Endometrium (tissue), 2 donors: ENCODE results near the gene BRINP3.
"Not testable (repeated sequence)": the region's sequence is repeated elsewhere in the genome, so short reads cannot be mapped to it uniquely, and the experiment has no call there.

Experiments used
- FAIRE-seq: peaks from 2 replicates; lab custom pipeline; 2012; peaks lifted over from hg19 to GRCh38; lab: Jason Lieb, UNC
- donor health status: control.
- donor health status: control.

Gene BRINP3

GRCh38 chr1:190179817-190180216 lies 297.8 kb downstream of the BRINP3 start:
- FAIRE-seq: no peak

- no peak for FAIRE-seq
Measured at GRCh38 chr1:190178827-190179226, 298.8 kb downstream of the BRINP3 start.

- no peak for FAIRE-seq
Measured at GRCh38 chr1:190177555-190177954, 300.1 kb downstream of the BRINP3 start.

GRCh38 chr1:190176776-190177175 lies 300.9 kb downstream of the BRINP3 start:
- no peak for FAIRE-seq

GRCh38 chr1:190175320-190175719 lies 302.3 kb downstream of the BRINP3 start:
- no peak for FAIRE-seq

- no peak for FAIRE-seq
Measured at GRCh38 chr1:190172651-190173430, 304.8 kb downstream of the BRINP3 start.

- FAIRE-seq: no peak
Measured at GRCh38 chr1:190170321-190170720, 307.3 kb downstream of the BRINP3 start.

- FAIRE-seq: no peak
Measured at GRCh38 chr1:190169311-190170067, 308.2 kb downstream of the BRINP3 start.

- FAIRE-seq: no peak
Measured at GRCh38 chr1:190168893-190169280, 308.8 kb downstream of the BRINP3 start.

GRCh38 chr1:190168116-190168892 lies 309.4 kb downstream of the BRINP3 start:
- no peak for FAIRE-seq

- FAIRE-seq: no peak
Measured at GRCh38 chr1:190159146-190159545, 318.5 kb downstream of the BRINP3 start.

- FAIRE-seq: no peak
Measured at GRCh38 chr1:190154744-190155143, 322.9 kb downstream of the BRINP3 start.

- no peak for FAIRE-seq
Measured at GRCh38 chr1:190147616-190148015, 330.0 kb downstream of the BRINP3 start.

GRCh38 chr1:190144650-190145049 lies 333.0 kb downstream of the BRINP3 start:
- FAIRE-seq: no peak

GRCh38 chr1:190140644-190141043 lies 337.0 kb downstream of the BRINP3 start:
- FAIRE-seq: no peak

- no peak for FAIRE-seq
Measured at GRCh38 chr1:190138702-190139101, 339.0 kb downstream of the BRINP3 start.

GRCh38 chr1:190138266-190138665 lies 339.4 kb downstream of the BRINP3 start:
- no peak for FAIRE-seq

- no peak for FAIRE-seq
Measured at GRCh38 chr1:190129366-190129765, 348.3 kb downstream of the BRINP3 start.

GRCh38 chr1:190126728-190127127 lies 350.9 kb downstream of the BRINP3 start:
- FAIRE-seq: no peak

- no peak for FAIRE-seq
Measured at GRCh38 chr1:190124068-190124467, 353.6 kb downstream of the BRINP3 start.

GRCh38 chr1:190120564-190120963 lies 357.1 kb downstream of the BRINP3 start:
- FAIRE-seq: not testable (repeated sequence)

GRCh38 chr1:190119683-190120082 lies 358.0 kb downstream of the BRINP3 start:
- FAIRE-seq: no peak

- FAIRE-seq: no peak
Measured at GRCh38 chr1:190116921-190117320, 360.7 kb downstream of the BRINP3 start.
